CD4-positive, alpha-beta memory T cell (primary cell): ENCODE data around the gene KISS1R. TPM values are rescaled to one million over a fixed set of nuclear protein-coding genes. Genes with fewer than 3 reads are reported as not detected.

Source experiments
- CTCF ChIA-PET: fragments of 350-600 bp; sonication (Branson Sonifier 250); formaldehyde crosslinking; loops from one replicate; lab custom pipeline; 2021; ENCODE audit warnings: inconsistent platforms; ENCODE audit not compliant: partially characterized antibody; lab: Charles Lee
- POLR2A ChIA-PET: fragments of 350-600 bp; sonication (Branson Sonifier 250); formaldehyde crosslinking; loops from one replicate; lab custom pipeline; 2021; ENCODE audit not compliant: partially characterized antibody; lab: Charles Lee
- DNase-seq, 5 donors: peaks; one replicate each; pipeline versions ENCODE4 v3.0.0 to v3.0.0-alpha.2; 2020 to 2022; ENCODE audit warnings: mixed read lengths in 1 of 5
- H3K27ac ChIP-seq: one replicate; pipeline ENCODE4 v1.7.0; 2013; ENCODE audit warnings: low read depth, low read length
- H3K27me3 ChIP-seq: 2 replicates; pipeline ENCODE4 v1.7.0; 2013; ENCODE audit warnings: mild to moderate bottlenecking, low read length, moderate library complexity; ENCODE audit not compliant: insufficient read depth
- H3K36me3 ChIP-seq: 2 replicates; pipeline ENCODE4 v1.7.0; 2013; ENCODE audit warnings: mild to moderate bottlenecking, low read length, moderate library complexity; ENCODE audit not compliant: insufficient read depth
- H3K4me1 ChIP-seq: 2 replicates; pipeline ENCODE4 v1.7.0; 2013; ENCODE audit warnings: mild to moderate bottlenecking, low read length, moderate library complexity; ENCODE audit not compliant: insufficient read depth
- H3K4me3 ChIP-seq, 2 donors: one replicate each; pipeline ENCODE4 v1.7.0; 2013; ENCODE audit warnings: low read length in 2 of 2, mild to moderate bottlenecking in 1 of 2
- H3K9me3 ChIP-seq, 2 donors: one replicate each; pipeline ENCODE4 v1.7.0; 2013; ENCODE audit warnings: low read length in 2 of 2, control low read depth in 1 of 2; ENCODE audit not compliant: control insufficient read depth in 1 of 2
- H3K27ac Mint-ChIP-seq, 7 donors: one replicate each; pipeline ENCODE4 v1.8.0; 2020 to 2021; ENCODE audit warnings: mixed read lengths in 7 of 7, mild to moderate bottlenecking in 6 of 7, inconsistent platforms in 3 of 7, moderate library complexity in 3 of 7
- H3K27me3 Mint-ChIP-seq, 2 donors: one replicate each; pipeline ENCODE4 v1.8.0; 2020 to 2021; ENCODE audit warnings: mixed read lengths in 2 of 2
- H3K36me3 Mint-ChIP-seq, 2 donors: one replicate each; pipeline ENCODE4 v1.8.0; 2020 to 2021; ENCODE audit warnings: mixed read lengths in 2 of 2, inconsistent platforms in 1 of 2, mild to moderate bottlenecking in 1 of 2
- H3K4me1 Mint-ChIP-seq, 4 donors: one replicate each; pipeline ENCODE4 v1.8.0; 2020 to 2021; ENCODE audit warnings: mixed read lengths in 4 of 4, mild to moderate bottlenecking in 1 of 4
- H3K4me3 Mint-ChIP-seq, 8 donors: one replicate each; pipeline ENCODE4 v1.8.0; 2020 to 2021; ENCODE audit warnings: mixed read lengths in 8 of 8, mild to moderate bottlenecking in 7 of 8, moderate library complexity in 6 of 8, inconsistent platforms in 3 of 8
- H3K9me3 Mint-ChIP-seq, 8 donors: one replicate each; pipeline ENCODE4 v1.8.0; 2020 to 2021; ENCODE audit warnings: mixed read lengths in 8 of 8, mild to moderate bottlenecking in 5 of 8, inconsistent platforms in 3 of 8, moderate library complexity in 1 of 8
- intact Hi-C: fragments of 100-400 bp; cut with micrococcal nuclease; formaldehyde crosslinking; loops from one replicate; pipeline ENCODE4 v1.15.1; 2023
- polyA plus RNA-seq, 2 donors: library from polyadenylated mRNA; unstranded; fragments of 300-500 nt; fragmentation: Illumina TruSeq; gene quantifications; one replicate each; pipeline ENCODE4 v1.2.3, GENCODE V29; 2021
- total RNA-seq, 2 experiments: library from RNA; stranded (reverse); gene quantifications; one replicate each; pipeline ENCODE4 v1.2.3, GENCODE V29; 2021

Gene KISS1R
- total and polyA plus RNA-seq, 4 experiments from 2014 or later, result 0.59 to 1.2 (median 0.69) TPM

DNA sequence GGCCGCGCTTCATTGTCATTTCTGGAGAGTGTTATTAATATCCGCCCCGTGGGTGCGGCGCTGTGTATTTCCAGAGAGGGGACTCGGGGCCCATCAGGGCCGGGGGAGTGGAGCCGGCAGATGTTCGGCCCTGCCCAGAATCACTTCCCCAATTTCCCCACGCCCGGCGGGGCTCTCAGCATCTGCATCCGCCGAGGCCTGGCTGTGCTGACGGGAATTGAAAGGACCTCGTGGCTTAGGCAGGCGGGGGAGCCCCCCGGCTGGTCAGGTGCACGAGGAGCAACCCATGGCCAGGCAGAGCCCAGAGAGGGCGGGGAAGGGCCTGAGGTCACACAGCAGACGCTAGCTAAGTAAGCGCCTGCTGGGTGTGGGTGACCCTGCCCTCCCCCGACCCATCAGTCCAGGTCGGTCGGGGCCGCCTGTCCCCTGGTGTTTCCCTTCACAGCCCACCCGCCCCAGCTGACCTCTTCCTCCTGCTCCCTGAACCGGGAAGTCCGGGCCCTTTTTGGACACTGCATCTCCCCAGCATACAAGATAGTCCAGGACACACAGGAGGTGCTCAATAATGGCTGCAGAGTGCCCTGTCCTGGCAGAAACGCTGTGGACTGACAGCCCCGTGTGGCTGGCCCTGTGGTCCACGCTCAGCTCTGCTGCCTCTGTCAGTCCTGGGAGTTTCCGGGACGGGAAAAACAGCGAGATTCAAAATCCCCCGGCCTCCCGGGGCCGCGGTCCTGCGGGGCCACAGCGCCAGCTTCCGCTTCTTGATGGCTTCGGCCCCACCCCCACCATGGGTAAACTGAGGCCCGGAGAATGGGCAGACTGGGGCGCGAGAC lies 30.8 kb downstream of the KISS1R start:
- H3K27ac Mint-ChIP-seq, result no peak overlapping the region
- no peaks in the 10 kb centered on the region for H3K27me3 ChIP-seq
- ChIA-PET CTCF (no interaction called here), POLR2A (no interaction called here)
- intact Hi-C loops, result no loop called here
- H3K4me3 Mint-ChIP-seq, result no peak overlapping the region
- H3K4me3 ChIP-seq, result no peak overlapping the region
- H3K36me3 ChIP-seq, result no peaks in the 10 kb centered on the region
- H3K27ac ChIP-seq, result no peak overlapping the region
- no peaks in the 10 kb centered on the region for H3K36me3 Mint-ChIP-seq
- no peaks in the 10 kb centered on the region for H3K9me3 ChIP-seq
- peak in 1 of 5 donors; percentile 26 for DNase-seq
- no peaks in the 10 kb centered on the region for H3K27me3 Mint-ChIP-seq
- peaks cover 0 to 8% (median 3%) of the 10 kb centered on the region in 4 donors for H3K4me1 Mint-ChIP-seq
- peaks cover 6% of the 10 kb centered on the region for H3K4me1 ChIP-seq
- H3K9me3 Mint-ChIP-seq, result no peaks in the 10 kb centered on the region

- H3K9me3 ChIP-seq, result no peaks in the 10 kb centered on the region
- H3K9me3 Mint-ChIP-seq, result no peaks in the 10 kb centered on the region
- peaks cover 0 to 10% (median 4%) of the 10 kb centered on the region in 4 donors for H3K4me1 Mint-ChIP-seq
- H3K4me3 ChIP-seq, result no peak overlapping the region
- no peaks in the 10 kb centered on the region for H3K27me3 Mint-ChIP-seq
- peak in 1 of 5 donors; percentile 2 for DNase-seq
- no peaks in the 10 kb centered on the region for H3K27me3 ChIP-seq
- CTCF ChIA-PET, result no interaction called here
- H3K36me3 Mint-ChIP-seq, result no peaks in the 10 kb centered on the region
- no peak overlapping the region for H3K4me3 Mint-ChIP-seq
- no peak overlapping the region for H3K27ac Mint-ChIP-seq
- peaks cover 15% of the 10 kb centered on the region for H3K4me1 ChIP-seq
- POLR2A ChIA-PET, result no interaction called here
- H3K36me3 ChIP-seq, result no peaks in the 10 kb centered on the region
- no peak overlapping the region for H3K27ac ChIP-seq
- intact Hi-C loops, result no loop called here
These were observed 31.8 kb downstream of the KISS1R start for GRCh38 chr19:948842-949496.

DNA sequence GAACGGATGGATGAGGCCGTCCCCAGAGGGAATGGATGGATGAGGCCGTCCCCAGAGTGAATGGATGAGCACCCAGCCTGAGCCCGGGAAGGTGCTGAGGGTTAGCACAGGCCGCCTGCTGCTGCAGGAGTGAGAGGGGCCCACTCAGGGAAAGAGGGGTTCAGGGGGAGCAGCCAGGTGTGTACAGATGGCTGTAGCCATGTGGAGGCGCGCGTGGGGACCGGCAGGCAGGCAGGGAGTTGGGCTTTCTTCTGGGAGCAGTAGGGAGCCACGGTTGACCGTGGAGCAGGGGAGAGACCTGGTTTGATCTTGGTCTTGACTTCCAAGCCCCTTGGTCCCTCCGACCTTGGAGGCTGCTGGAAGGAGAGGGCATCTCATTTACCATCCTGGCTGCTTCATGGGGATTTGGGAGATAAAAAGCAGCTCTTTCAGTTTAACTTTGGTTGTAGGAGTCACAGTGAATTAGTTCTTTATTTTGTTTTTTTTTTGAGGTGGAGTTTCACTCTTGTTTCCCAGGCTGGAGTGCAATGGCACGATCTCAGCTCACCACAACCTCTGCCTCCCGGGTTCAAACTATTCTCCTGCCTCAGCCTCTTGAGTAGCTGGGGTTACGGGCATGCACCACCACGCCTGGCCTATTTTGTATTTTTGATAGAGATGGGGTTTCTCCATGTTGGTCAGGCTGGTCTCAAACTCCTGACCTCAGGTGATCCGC lies 33.4 kb downstream of the KISS1R start:
- intact Hi-C loops, result no loop called here
- H3K9me3 ChIP-seq, result no peaks in the 10 kb centered on the region
- CTCF ChIA-PET, result no interaction called here
- Mint-ChIP-seq H3K4me1 (peaks cover 0 to 10% (median 3%) of the 10 kb centered on the region in 4 donors), H3K27ac (no peak overlapping the region), H3K4me3 (peak overlapping the region in 1 of 8 donors; percentile 46), H3K9me3 (no peaks in the 10 kb centered on the region), H3K36me3 (no peaks in the 10 kb centered on the region), H3K27me3 (no peaks in the 10 kb centered on the region)
- H3K4me1 ChIP-seq, result peaks cover 15% of the 10 kb centered on the region
- peak in 1 of 5 donors; percentile 34 for DNase-seq
- H3K4me3 ChIP-seq, result no peak overlapping the region
- no peaks in the 10 kb centered on the region for H3K36me3 ChIP-seq
- POLR2A ChIA-PET, result no interaction called here
- no peak overlapping the region for H3K27ac ChIP-seq
- no peaks in the 10 kb centered on the region for H3K27me3 ChIP-seq

- Mint-ChIP-seq H3K4me3 (peak overlapping the region in 4 of 8 donors; percentile 6 to 20 (median 12)), H3K4me1 (peaks cover 0 to 10% (median 3%) of the 10 kb centered on the region in 4 donors), H3K36me3 (no peaks in the 10 kb centered on the region), H3K27me3 (no peaks in the 10 kb centered on the region), H3K27ac (peak overlapping the region in 1 of 7 donors; percentile 78), H3K9me3 (no peaks in the 10 kb centered on the region)
- Histone ChIP-seq H3K4me3 (no peak overlapping the region), H3K4me1 (peaks cover 15% of the 10 kb centered on the region), H3K9me3 (no peaks in the 10 kb centered on the region), H3K36me3 (no peaks in the 10 kb centered on the region), H3K27me3 (no peaks in the 10 kb centered on the region), H3K27ac (no peak overlapping the region)
- CTCF ChIA-PET, result no interaction called here
- intact Hi-C loops, result no loop called here
- POLR2A ChIA-PET, result interaction anchor here (1.6 kb wide), 1 partner anchor 19 kb away, joined by 3 read pairs; no protein-coding TSS in a partner anchor
- peak in 1 of 5 donors; percentile 17 for DNase-seq
These were observed 35.0 kb downstream of the KISS1R start for GRCh38 chr19:952049-952679.

- Mint-ChIP-seq H3K27me3 (no peaks in the 10 kb centered on the region), H3K36me3 (no peaks in the 10 kb centered on the region), H3K27ac (peak overlapping the region in 5 of 7 donors; percentile 22 to 64 (median 50)), H3K4me1 (peaks cover 0 to 10% (median 3%) of the 10 kb centered on the region in 4 donors), H3K4me3 (peak overlapping the region in 7 of 8 donors; percentile 20 to 69 (median 65)), H3K9me3 (no peaks in the 10 kb centered on the region)
- no peaks in the 10 kb centered on the region for H3K36me3 ChIP-seq
- intact Hi-C loops, result no loop called here
- peaks cover 15% of the 10 kb centered on the region for H3K4me1 ChIP-seq
- ChIA-PET CTCF (no interaction called here), POLR2A (interaction anchor here (1.6 kb wide), 1 partner anchor 20 kb away, joined by 3 read pairs; no protein-coding TSS in a partner anchor)
- peak in 1 of 5 donors; percentile 34 for DNase-seq
- H3K27ac ChIP-seq, result peak overlapping the region; percentile 9
- peak overlapping the region in 1 of 2 donors; percentile 43 for H3K4me3 ChIP-seq
- no peaks in the 10 kb centered on the region for H3K9me3 ChIP-seq
- no peaks in the 10 kb centered on the region for H3K27me3 ChIP-seq
These were observed 35.7 kb downstream of the KISS1R start for GRCh38 chr19:952680-953444.

DNA sequence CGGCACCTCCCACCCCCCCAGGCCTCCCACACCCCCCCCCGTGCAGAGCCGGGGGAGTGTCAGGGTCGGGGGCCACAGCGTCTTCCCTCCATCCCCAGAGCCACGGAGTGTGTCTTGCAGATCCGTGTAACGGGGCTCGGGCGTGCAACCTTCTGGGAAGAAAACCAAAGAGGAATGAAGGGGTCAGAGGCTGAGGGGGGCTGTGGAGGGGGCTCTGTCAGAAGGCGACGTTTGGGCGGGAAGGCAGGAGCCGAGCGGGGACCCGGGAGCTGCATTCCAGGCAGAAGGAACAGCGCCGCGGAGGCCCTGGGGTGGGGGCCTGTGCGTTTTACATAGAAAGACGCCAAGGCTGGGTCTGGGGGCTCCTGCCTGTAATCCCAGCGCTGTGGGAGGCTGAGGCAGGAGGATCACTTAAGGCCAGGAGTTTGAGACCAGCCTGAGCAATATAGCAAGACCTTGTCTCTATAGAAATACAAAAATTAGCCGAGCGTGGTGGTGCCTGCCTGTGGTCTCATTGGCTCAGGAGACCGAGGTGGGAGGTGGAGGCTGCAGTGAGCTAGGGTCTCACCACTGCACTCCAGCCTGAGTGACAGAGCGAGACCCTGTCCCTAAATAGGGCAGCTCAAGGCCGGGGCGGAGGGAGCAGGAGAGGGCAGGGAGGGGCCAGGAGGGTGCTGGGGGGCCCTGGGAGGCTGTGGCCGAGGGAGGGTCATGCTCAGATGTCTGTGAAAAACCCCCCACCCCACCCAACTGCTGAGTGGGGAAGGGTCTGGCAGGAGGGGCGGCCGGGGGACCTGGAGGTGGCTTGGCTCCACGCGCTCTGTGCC lies 36.5 kb downstream of the KISS1R start:
- Mint-ChIP-seq H3K4me3 (peak overlapping the region in 6 of 8 donors; percentile 29 to 67 (median 42)), H3K9me3 (no peaks in the 10 kb centered on the region)
- no peak overlapping the region for H3K4me3 ChIP-seq

More for the DNA sequence above, 36.5 kb downstream of the KISS1R start:
- Mint-ChIP-seq H3K27me3 (no peaks in the 10 kb centered on the region), H3K4me1 (peaks cover 0 to 10% (median 3%) of the 10 kb centered on the region in 4 donors), H3K27ac (peak overlapping the region in 1 of 7 donors; percentile 69), H3K36me3 (no peaks in the 10 kb centered on the region)
- no peaks in the 10 kb centered on the region for H3K9me3 ChIP-seq
- H3K36me3 ChIP-seq, result no peaks in the 10 kb centered on the region
- intact Hi-C loops, result no loop called here
- H3K27me3 ChIP-seq, result no peaks in the 10 kb centered on the region
- H3K4me1 ChIP-seq, result peaks cover 15% of the 10 kb centered on the region
- peak in 1 of 5 donors; percentile 30 for DNase-seq
- ChIA-PET CTCF (no interaction called here), POLR2A (interaction anchor here (1.6 kb wide), 1 partner anchor 21 kb away, joined by 3 read pairs; no protein-coding TSS in a partner anchor)
- no peak overlapping the region for H3K27ac ChIP-seq
